ENCODE results near the gene STX11. TPM values are rescaled to one million over a fixed set of nuclear protein-coding genes. Genes with fewer than 3 reads are reported as not detected.

STX11 gene
- polyA plus RNA-seq, 2 of the 4 experiments (the other 2 are of a cell fraction): 0.36 to 0.78 TPM

- DNase-seq (ENCODE audit: low read depth in 1 of 2, low spot score in 1 of 2) (peak in 1 of 2 experiments; percentile 69), FAIRE-seq (no peak), ATAC-seq (peak; percentile 73 to 82)
- TF ChIP-seq BCL3 (IDR thresholded peaks at IDR 0.05): no peak
- TF ChIP-seq JUN (IDR thresholded peaks at IDR 0.05): peak in 1 of 2 experiments; percentile 2; a peak in 1 of 5 replicates
- no peak; the same call in 2 of the 3 replicates for TF ChIP-seq SMC3 (IDR thresholded peaks at IDR 0.05)
- TF ChIP-seq ATOH8 (CRISPR knock-in tag; IDR thresholded peaks at IDR 0.05; ENCODE audit: low read depth): no peak
- TF ChIP-seq GATA3 (IDR thresholded peaks at IDR 0.05; ENCODE audit: borderline replicate concordance): no peak
- TF ChIP-seq EHMT2 (IDR thresholded peaks at IDR 0.05; ENCODE audit: low read depth): no peak
- no peak for TF ChIP-seq E2F6 (IDR thresholded peaks at IDR 0.05; ENCODE audit: borderline replicate concordance, low read depth)
- no peak for TF ChIP-seq TP53 (CRISPR knock-in tag; IDR thresholded peaks at IDR 0.05)
- no peak for TF ChIP-seq FOXS1 (CRISPR knock-in tag; IDR thresholded peaks at IDR 0.05)
- no peak for TF ChIP-seq CTCF (IDR thresholded peaks at IDR 0.05)
- TF ChIP-seq ZFP36 (IDR thresholded peaks at IDR 0.05; ENCODE audit: borderline replicate concordance, partially characterized antibody): no peak
- TF ChIP-seq MYC (IDR thresholded peaks at IDR 0.05; ENCODE audit: borderline replicate concordance, low read length): no peak
- TF ChIP-seq ZC3H11A (IDR thresholded peaks at IDR 0.05): no peak
- TF ChIP-seq PBX3 (IDR thresholded peaks at IDR 0.05): peak; percentile 11; the same call in 1 of the 2 replicates
- POLR2A ChIA-PET: interaction anchor here (0.9 to 1.2 kb wide), 4 partner anchors 49 to 122 kb away, joined by 3 to 17 read pairs (median 6); partner anchors contain the start of genes SF3B5 and UTRN
- H3K4me2 ChIP-seq: peak overlapping the region; percentile 57
- peaks cover 8% of the 10 kb centered on the region for H3K4me1 ChIP-seq
- 4% methylated on average over 18 of the region's 18 CpGs for WGBS (ENCODE audit: missing lambda C conversion rate)
- H3K9me3 ChIP-seq: peaks cover 6% of the 10 kb centered on the region; the same call in 1 of the 3 replicates
- H3K27ac ChIP-seq: peak overlapping the region; percentile 88 to 93
- CTCF ChIA-PET: interaction anchor here (0.5 to 1.3 kb wide), 17 partner anchors 9 to 783 kb away, joined by 3 to 4 read pairs (median 3); no protein-coding TSS in a partner anchor
- H3K4me3 ChIP-seq: peak overlapping the region; percentile 45
Measured at GRCh38 chr6:144216668-144217218, 66.4 kb downstream of the STX11 start.

- H3K27ac ChIP-seq: peak overlapping the region in 1 of 2 experiments; percentile 93; a peak in 3 of 6 replicates
- DNase-seq (ENCODE audit: low read depth in 1 of 2, low spot score in 1 of 2): no peak
- H3K4me3 ChIP-seq: no peak overlapping the region; the same call in 2 of the 3 replicates
- TF ChIP-seq CBX8 (IDR thresholded peaks at IDR 0.05) (no peak), MAX (IDR thresholded peaks at IDR 0.05) (no peak), NFE2L2 (conservative IDR thresholded peaks at IDR 0.05; ENCODE audit: low read length) (no peak), EP300 (IDR thresholded peaks at IDR 0.05) (no peak)
- WGBS (ENCODE audit: missing lambda C conversion rate): 87% methylated on average over 11 of the region's 11 CpGs
- ChIA-PET CTCF (interaction anchor here (0.7 to 1.3 kb wide), 9 partner anchors 42 to 641 kb away, joined by 3 to 4 read pairs (median 3); no protein-coding TSS in a partner anchor), POLR2A (interaction anchor here (1.2 kb wide), 1 partner anchor 69 kb away, joined by 17 read pairs; the partner anchor contains the start of gene UTRN)
- no peak for FAIRE-seq
- H3K4me2 ChIP-seq: peak overlapping the region; percentile 57
- no peak for ATAC-seq
- peaks cover 8% of the 10 kb centered on the region for H3K4me1 ChIP-seq
- peaks cover 6% of the 10 kb centered on the region; the same call in 1 of the 3 replicates for H3K9me3 ChIP-seq
Measured at GRCh38 chr6:144217264-144217663, 66.9 kb downstream of the STX11 start.

All from A549 (cell line).